Testis (tissue), 2 donors: ENCODE data around the gene NUMB.
"Not testable (repeated sequence)": the region's sequence is repeated elsewhere in the genome, so short reads cannot be mapped to it uniquely, and the experiment has no call there.

ENCODE experiments used
- POLR2A ChIP-seq: fragments of 450-650 bp; IDR thresholded peaks from one replicate; pipeline ENCODE4 v1.6.1; 2017; ENCODE audit warnings: antibody characterized with exemption, mild to moderate bottlenecking, moderate library complexity
- TF ChIP-seq, protein P1 (sequence below), 3 experiments: fragments of 450-650 bp in 2 of 3; fragments of 200-600 bp in 1 of 3; sonication (generic) in 1 of 3; IDR thresholded peaks; one replicate each; pipeline ENCODE4 v1.5.1; 2016 to 2019; ENCODE audit warnings: antibody characterized with exemption in 3 of 3, mild to moderate bottlenecking in 2 of 3, moderate library complexity in 1 of 3

DNA sequence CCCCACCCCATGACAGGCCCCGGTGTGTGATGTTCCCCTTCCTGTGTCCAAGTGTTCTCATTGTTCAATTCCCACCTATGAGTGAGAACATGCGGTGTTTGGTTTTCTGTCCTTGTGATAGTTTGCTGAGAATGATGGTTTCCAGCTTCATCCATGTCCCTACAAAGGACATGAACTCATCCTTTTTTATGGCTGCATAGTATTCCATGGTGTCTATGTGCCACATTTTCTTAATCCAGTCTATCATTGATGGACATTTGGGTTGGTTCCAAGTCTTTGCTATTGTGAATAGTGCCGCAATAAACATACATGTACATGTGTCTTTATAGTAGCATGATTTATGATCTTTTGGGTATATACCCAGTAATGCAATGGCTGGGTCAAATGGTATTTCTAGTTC lies 52.1 kb downstream of the NUMB start:
- not testable (repeated sequence) for TF ChIP-seq POLR2A
- TF ChIP-seq, protein P1, sequence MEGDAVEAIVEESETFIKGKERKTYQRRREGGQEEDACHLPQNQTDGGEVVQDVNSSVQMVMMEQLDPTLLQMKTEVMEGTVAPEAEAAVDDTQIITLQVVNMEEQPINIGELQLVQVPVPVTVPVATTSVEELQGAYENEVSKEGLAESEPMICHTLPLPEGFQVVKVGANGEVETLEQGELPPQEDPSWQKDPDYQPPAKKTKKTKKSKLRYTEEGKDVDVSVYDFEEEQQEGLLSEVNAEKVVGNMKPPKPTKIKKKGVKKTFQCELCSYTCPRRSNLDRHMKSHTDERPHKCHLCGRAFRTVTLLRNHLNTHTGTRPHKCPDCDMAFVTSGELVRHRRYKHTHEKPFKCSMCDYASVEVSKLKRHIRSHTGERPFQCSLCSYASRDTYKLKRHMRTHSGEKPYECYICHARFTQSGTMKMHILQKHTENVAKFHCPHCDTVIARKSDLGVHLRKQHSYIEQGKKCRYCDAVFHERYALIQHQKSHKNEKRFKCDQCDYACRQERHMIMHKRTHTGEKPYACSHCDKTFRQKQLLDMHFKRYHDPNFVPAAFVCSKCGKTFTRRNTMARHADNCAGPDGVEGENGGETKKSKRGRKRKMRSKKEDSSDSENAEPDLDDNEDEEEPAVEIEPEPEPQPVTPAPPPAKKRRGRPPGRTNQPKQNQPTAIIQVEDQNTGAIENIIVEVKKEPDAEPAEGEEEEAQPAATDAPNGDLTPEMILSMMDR (IDR thresholded peaks at IDR 0.05): not testable (repeated sequence)
